Activated naive CD8-positive, alpha-beta T cell (primary cell): ENCODE data around the gene ZSCAN1.

ENCODE experiments used
- H3K27ac Mint-ChIP-seq: one replicate; pipeline ENCODE4 v1.8.0; 2021; ENCODE audit warnings: mixed read lengths
- H3K27me3 Mint-ChIP-seq: one replicate; pipeline ENCODE4 v1.8.0; 2021; ENCODE audit warnings: mixed read lengths
- H3K36me3 Mint-ChIP-seq: one replicate; pipeline ENCODE4 v1.8.0; 2021; ENCODE audit warnings: mixed read lengths
- H3K4me1 Mint-ChIP-seq: one replicate; pipeline ENCODE4 v1.8.0; 2021; ENCODE audit warnings: low read depth, mixed read lengths
- H3K4me3 Mint-ChIP-seq: one replicate; pipeline ENCODE4 v1.8.0; 2021; ENCODE audit warnings: mild to moderate bottlenecking, mixed read lengths
- H3K9me3 Mint-ChIP-seq: one replicate; pipeline ENCODE4 v1.8.0; 2021; ENCODE audit warnings: low read depth, mixed read lengths

ZSCAN1 gene

DNA sequence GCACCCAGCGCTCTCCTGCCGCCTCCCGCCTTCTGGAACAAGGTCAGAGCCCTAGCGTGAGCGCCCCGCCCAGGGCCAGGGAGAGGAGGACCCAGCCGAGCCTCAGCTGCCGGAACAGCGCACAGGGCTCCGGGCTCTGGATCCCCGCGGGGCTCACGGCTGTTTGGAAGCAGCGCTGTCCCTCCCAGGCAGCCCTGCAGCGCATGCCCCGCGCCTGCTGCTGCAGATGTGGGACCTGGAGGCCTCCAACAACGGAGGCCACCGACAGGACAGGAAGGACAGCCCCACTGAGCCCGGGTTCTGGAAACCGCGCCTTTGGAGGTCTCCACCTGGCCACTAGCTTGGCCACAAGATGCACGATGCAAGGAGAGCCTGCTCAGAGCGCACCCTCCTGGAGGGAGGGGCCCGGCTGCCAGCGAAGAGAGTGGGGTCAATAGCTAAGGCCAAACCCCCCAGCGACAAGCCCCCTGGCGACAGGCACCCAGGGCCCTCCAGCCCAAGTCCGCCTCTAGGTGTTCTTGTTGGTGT lies 51.6 kb downstream of the ZSCAN1 start:
- Mint-ChIP-seq H3K4me3 (no peak overlapping the region), H3K36me3 (peaks cover 19% of the 10 kb centered on the region), H3K9me3 (peaks cover 4% of the 10 kb centered on the region), H3K4me1 (no peaks in the 10 kb centered on the region), H3K27me3 (no peaks in the 10 kb centered on the region), H3K27ac (no peak overlapping the region)

DNA sequence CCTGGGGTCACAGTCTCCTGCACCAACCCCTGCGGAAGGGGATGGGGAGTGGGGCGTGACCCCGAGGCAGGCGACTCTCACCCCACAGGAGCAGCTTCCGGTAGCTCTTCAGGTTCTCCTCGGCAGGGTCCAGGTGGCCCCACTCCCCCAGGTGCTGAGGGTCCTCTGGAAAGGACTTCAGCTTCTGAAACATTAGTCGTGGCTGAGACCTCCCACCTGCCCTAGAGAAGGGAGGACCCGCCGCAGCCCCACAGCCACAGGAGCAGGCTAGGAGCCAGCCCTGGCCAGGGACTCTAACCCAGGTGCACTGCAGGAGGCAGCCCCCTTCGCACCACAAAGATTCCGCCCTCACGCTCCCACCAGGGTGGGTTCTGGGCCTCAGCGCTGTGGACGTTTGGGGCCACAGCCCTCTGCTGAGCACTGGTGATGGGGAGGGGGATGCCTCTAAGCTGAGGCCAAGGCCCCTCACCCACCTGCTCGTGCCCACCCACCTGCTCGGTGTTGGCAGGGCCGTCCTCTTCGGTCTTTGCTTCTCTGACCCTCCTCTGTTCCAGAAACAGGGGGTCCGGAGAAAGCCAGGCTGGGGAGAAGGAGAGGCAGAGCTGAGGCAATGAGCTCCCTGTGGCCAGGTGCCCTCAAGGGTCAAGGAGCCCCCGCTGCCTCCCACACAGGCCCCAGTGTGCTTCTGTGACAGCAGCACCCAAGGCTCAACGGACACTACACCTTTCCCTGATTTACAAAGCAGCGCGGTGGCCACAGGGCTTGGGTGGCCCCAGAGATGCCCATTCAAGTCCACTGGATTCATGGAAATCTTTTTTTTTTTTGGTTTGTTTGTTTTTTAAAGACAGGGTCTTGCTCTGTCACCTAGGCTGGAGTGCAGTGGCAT lies 53.2 kb downstream of the ZSCAN1 start:
- no peak overlapping the region for H3K4me3 Mint-ChIP-seq
- H3K27me3 Mint-ChIP-seq: no peaks in the 10 kb centered on the region
- no peak overlapping the region for H3K27ac Mint-ChIP-seq
- peaks cover 4% of the 10 kb centered on the region for H3K9me3 Mint-ChIP-seq
- peaks cover 11% of the 10 kb centered on the region for H3K36me3 Mint-ChIP-seq
- H3K4me1 Mint-ChIP-seq: no peaks in the 10 kb centered on the region

DNA sequence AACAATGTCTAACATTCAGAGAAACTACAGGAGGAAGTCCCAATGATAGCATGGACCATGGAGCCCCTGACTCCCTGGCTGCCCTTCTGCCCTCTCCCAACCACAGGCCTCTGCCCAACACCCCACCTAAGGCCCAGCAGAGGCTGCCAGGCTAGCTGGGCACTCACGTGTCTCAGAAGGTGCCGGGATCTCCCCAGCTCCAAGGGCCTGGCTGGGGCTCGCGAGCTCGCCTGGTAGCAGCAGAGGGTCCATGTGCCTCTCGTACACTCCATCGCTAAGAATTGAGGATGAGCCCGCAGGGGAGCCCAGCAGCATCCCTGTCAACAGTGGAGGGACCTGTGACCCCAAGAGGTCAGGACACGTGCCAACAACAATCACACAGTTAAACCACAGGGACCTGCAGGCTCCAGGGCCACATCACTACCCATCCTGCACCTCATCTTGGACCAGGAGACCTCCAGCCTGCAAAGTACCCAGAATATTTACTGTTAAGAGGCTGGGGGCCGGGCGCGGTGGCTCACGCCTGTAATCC lies 54.8 kb downstream of the ZSCAN1 start:
- H3K4me1 Mint-ChIP-seq: no peaks in the 10 kb centered on the region
- H3K27ac Mint-ChIP-seq: no peak overlapping the region
- H3K9me3 Mint-ChIP-seq: peaks cover 4% of the 10 kb centered on the region
- no peaks in the 10 kb centered on the region for H3K27me3 Mint-ChIP-seq
- no peak overlapping the region for H3K4me3 Mint-ChIP-seq
- H3K36me3 Mint-ChIP-seq: peaks cover 12% of the 10 kb centered on the region

DNA sequence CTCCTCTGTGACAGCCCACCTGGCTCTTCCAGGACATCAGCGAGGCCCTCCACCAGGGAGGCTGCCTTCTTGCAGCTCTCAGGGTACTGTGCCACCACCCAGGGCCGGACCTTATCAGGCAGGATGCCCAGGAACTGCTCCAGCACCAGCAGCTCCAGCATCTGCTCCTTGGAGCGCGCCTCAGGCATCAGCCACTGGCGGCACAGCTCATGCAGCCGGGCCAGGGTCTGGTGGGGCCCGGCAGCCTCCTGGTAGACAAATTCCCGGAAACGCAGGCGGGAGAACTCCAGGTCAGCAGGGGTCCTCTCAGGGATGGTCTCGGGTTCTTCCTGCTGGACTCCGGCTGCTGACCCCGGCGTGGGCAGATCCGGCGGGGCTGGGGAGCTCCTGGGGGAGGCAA lies 56.0 kb downstream of the ZSCAN1 start:
- H3K27ac Mint-ChIP-seq: no peak overlapping the region
- no peaks in the 10 kb centered on the region for H3K4me1 Mint-ChIP-seq
- no peaks in the 10 kb centered on the region for H3K9me3 Mint-ChIP-seq
- H3K27me3 Mint-ChIP-seq: no peaks in the 10 kb centered on the region
- H3K36me3 Mint-ChIP-seq: peaks cover 7% of the 10 kb centered on the region
- H3K4me3 Mint-ChIP-seq: no peak overlapping the region

DNA sequence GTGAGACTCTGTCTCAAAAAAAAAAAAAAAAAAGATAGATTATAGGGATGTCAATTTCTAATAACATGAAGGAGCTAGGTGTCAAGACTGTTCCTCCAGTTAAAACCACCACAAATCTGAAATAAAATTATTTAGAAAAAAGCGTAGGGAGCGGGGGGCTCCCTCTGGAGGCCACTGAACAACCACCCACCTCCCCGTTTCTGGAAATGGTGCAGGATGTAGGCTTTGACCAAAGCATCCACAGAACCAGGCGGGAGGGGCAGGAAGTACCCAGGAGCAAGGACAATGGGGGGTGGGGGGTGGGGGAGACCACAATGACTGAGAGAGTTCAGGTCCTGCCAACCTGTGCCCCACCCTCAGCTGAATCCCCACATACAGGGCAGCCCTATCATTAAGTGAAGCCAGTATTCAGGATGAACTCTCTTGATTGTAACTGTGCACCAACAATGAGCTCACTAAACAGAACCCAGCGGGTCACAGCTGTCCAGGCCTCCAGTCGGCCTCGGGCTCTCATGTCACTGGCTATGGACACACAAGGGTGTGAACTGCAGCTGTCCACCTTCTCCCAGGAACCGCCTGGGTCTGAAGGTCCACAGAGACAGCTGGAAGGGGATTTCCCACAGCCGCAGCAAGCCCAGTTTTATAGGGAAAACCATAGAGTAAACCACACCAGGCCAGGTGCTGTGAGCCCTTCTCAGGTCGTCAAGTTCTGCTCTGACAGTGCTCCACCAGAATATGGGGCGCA lies 57.6 kb downstream of the ZSCAN1 start:
- peaks cover 3% of the 10 kb centered on the region for H3K4me1 Mint-ChIP-seq
- no peaks in the 10 kb centered on the region for H3K9me3 Mint-ChIP-seq
- peaks cover 11% of the 10 kb centered on the region for H3K36me3 Mint-ChIP-seq
- no peak overlapping the region for H3K27ac Mint-ChIP-seq
- no peak overlapping the region for H3K4me3 Mint-ChIP-seq
- no peaks in the 10 kb centered on the region for H3K27me3 Mint-ChIP-seq

DNA sequence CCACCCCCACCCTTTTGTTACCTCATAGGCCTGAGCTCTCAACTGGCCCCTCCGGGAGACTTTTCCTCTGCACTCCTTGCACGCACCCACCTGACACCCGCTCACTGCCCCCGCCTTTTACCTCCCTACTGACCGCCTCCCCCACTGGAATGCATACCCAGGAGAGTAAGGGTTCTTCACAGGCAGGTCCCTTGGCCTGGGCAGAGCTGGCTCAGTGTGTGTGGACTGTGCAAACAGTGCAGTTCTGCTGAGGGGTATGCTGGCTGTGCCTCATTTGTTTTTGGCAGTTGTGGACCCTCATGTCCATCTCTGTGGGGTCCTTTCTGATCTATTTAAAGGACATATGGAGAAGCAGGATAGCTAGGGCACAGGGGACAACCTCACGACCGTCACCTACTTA lies 59.2 kb downstream of the ZSCAN1 start:
- Mint-ChIP-seq H3K27ac (no peak overlapping the region), H3K36me3 (peaks cover 7% of the 10 kb centered on the region), H3K4me3 (no peak overlapping the region), H3K27me3 (no peaks in the 10 kb centered on the region), H3K9me3 (no peaks in the 10 kb centered on the region), H3K4me1 (peaks cover 8% of the 10 kb centered on the region)

DNA sequence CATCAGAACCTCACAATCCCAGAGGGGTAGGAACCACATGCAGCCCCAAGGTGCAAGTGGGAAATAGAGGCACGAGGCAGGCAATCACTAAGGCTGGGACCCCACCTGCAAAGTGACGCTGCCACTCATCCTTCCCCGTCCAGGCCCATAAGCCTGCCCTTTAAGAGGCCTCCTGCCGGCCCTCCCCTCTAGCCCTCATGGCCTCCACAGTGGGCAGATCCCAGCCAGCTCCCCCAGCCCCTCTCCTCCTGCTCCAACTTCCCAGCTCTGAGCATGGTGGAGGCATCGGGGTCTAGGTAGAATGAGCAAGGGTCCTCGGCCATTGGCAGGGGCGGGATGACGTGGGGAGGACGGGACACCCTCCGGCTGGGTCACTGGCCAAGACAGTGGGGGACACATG lies 61.5 kb downstream of the ZSCAN1 start:
- Mint-ChIP-seq H3K36me3 (peaks cover 12% of the 10 kb centered on the region), H3K9me3 (peaks cover 5% of the 10 kb centered on the region), H3K27me3 (no peaks in the 10 kb centered on the region), H3K4me3 (no peak overlapping the region), H3K27ac (no peak overlapping the region), H3K4me1 (peaks cover 14% of the 10 kb centered on the region)

DNA sequence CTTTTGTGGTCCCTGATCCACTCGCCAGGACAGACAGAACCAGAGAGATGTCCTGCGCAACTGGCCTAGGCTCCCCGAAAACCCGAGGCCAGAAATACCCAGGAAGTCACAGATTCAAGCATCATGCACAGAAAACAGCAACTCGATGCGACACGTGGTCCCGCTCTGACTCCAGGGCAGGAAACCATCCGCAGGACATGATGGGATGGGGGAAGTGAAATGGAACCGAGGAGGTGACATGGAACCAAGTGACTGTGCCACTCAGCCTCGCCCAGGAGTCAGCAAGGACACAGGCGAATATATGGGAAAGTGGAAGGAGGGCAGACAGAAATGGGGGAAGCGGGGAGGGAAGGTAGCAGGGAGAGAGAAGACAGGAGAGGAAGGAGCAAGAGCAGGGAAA lies 63.1 kb downstream of the ZSCAN1 start:
- H3K4me1 Mint-ChIP-seq: peaks cover 14% of the 10 kb centered on the region
- no peaks in the 10 kb centered on the region for H3K27me3 Mint-ChIP-seq
- H3K4me3 Mint-ChIP-seq: peak overlapping the region; percentile 77
- peaks cover 5% of the 10 kb centered on the region for H3K9me3 Mint-ChIP-seq
- peaks cover 12% of the 10 kb centered on the region for H3K36me3 Mint-ChIP-seq
- no peak overlapping the region for H3K27ac Mint-ChIP-seq

DNA sequence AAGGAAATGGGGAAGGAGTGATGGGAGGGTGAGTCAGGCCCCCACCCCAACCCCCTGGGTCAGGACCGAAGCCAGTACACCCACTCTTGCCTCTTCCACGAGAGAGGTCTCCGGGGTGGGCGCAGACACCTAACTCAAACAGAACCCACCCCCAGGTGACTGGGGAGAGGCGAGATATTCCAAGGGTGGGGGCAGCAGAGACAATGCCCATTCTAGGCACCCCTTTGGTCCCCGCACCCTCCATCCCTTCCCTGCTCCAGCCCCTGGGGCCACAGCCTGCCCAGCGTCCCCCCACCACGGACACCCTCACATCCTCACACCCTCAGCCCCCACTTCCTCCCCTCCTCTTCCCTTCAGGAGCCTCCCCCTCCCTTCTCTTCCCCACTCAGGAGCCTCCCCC lies 63.5 kb downstream of the ZSCAN1 start:
- no peaks in the 10 kb centered on the region for H3K27me3 Mint-ChIP-seq
- peak overlapping the region; percentile 77 for H3K4me3 Mint-ChIP-seq
- peaks cover 6% of the 10 kb centered on the region for H3K9me3 Mint-ChIP-seq
- H3K4me1 Mint-ChIP-seq: peaks cover 14% of the 10 kb centered on the region
- no peak overlapping the region for H3K27ac Mint-ChIP-seq
- H3K36me3 Mint-ChIP-seq: peaks cover 12% of the 10 kb centered on the region

DNA sequence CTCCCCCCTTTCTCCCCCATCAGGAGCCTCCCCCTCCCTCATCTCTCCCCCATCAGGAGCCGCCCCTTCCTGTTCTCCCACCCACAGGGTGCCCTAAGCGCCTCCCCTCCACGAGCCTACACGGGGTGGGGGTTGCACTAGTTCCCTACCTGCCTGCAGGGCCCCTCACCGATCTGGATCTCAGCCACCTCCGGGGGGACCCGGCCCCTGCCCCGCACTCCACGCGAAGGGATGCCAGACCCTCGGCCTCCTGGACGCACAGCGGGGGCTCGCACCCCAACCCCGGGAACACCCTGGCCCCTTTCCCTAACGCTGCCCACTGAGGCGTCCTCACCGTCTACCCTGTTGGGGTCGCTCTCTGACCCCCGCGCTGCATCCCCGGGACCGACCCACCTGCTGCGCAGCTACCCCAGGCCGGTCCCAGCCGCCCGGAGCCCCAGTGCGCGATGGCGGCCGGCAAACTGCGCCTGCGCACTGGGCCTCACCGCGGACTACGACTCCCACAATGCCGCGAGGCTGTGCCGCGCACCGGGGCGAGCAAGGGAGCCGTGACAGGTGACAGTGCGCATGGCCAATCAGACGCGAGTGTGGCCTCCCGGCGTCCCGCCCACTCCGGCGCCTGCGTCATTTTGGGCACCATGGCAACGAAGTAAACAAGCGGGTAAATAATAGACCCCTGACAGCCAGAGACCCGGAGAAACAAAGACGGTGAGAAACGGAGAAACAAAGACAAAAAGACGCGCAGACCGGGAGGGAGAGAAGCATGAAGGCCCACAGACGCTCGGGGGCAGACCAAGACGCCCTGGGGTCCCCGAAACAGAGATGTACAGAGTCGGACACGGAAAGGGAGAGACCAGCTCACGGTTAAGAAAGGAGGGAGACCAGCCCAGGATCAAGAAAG lies 64.2 kb downstream of the ZSCAN1 start, which contains the start of gene ZSCAN18:
ZSCAN18 (minus strand) TSS at position 451 of the 901 bp plus-strand sequence. CDS start 7,964 bp downstream, outside the sequence.
- peaks cover 15% of the 10 kb centered on the region for H3K36me3 Mint-ChIP-seq
- H3K27me3 Mint-ChIP-seq: no peaks in the 10 kb centered on the region
- H3K4me1 Mint-ChIP-seq: peaks cover 14% of the 10 kb centered on the region
- H3K27ac Mint-ChIP-seq: peak within 1 kb of the TSS; percentile 96
- peak within 1 kb of the TSS; percentile 89 for H3K4me3 Mint-ChIP-seq
- H3K9me3 Mint-ChIP-seq: peaks cover 11% of the 10 kb centered on the region

DNA sequence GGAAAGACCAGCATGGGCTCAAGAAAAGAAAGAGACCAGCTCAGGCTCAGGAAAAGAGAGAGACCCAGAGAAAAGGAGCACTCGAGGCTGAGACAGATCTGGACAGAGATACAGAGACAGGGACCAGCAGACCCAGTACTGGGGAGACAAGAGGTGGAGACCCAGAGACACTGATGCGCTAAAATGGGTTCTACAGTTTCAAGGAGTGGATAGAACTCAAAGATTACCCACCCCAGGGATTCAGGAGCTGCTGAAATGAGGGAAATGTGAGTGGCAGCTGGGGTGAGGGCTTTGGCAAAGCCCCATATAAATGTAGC lies 64.8 kb downstream of the ZSCAN1 start:
- Mint-ChIP-seq H3K4me3 (peak overlapping the region; percentile 89), H3K27ac (peak overlapping the region; percentile 96), H3K27me3 (no peaks in the 10 kb centered on the region), H3K9me3 (peaks cover 17% of the 10 kb centered on the region), H3K36me3 (peaks cover 17% of the 10 kb centered on the region), H3K4me1 (peaks cover 14% of the 10 kb centered on the region)
